AG04450 (cell line): ENCODE data around the gene DLG5. TPM values are rescaled to one million over a fixed set of nuclear protein-coding genes. Genes with fewer than 3 reads are reported as not detected.

Experiments
- CTCF ChIA-PET: fragments of 300-600, 350-600 bp; formaldehyde crosslinking; extraction: SDS; loops from one replicate; lab custom pipeline; 2022; ENCODE audit warnings: antibody characterized with exemption, inconsistent platforms; lab: Charles Lee
- POLR2A ChIA-PET: fragments of 350-600 bp; formaldehyde crosslinking; extraction: SDS; loops from one replicate; lab custom pipeline; 2021; ENCODE audit warnings: antibody characterized with exemption, inconsistent platforms; lab: Yijun Ruan, JAX
- DNase-seq: peaks from one replicate; pipeline ENCODE4 v3.0.0-alpha.2; 2011; ENCODE audit warnings: low read depth, low spot score
- H3K27ac ChIP-seq: one replicate; pipeline ENCODE4 v1.5.1; 2012; ENCODE audit warnings: low read depth, low read length, control low read depth
- H3K27me3 ChIP-seq: one replicate; pipeline ENCODE4 v1.6.0; 2012; ENCODE audit warnings: low read length; ENCODE audit not compliant: control insufficient read depth, insufficient read depth
- H3K4me3 ChIP-seq: 2 replicates; pipeline ENCODE4 v1.5.1; 2011; ENCODE audit warnings: mild to moderate bottlenecking, low read depth, low read length, control low read depth
- H3K9me3 ChIP-seq: 2 replicates; pipeline ENCODE4 v1.5.1; 2012; ENCODE audit warnings: low read length; ENCODE audit not compliant: control insufficient read depth, insufficient read depth
- CTCF ChIP-seq: IDR thresholded peaks from 2 replicates; pipeline ENCODE4 v1.5.1; 2011; ENCODE audit warnings: low read depth, low read length, control low read depth, inconsistent platforms
- polyA plus RNA-seq: library from polyadenylated mRNA; depleted of rRNA; stranded (reverse); fragments of >200 nt; gene quantifications from 2 replicates; pipeline ENCODE4 v1.2.3, GENCODE V29; 2011

DLG5 gene
- polyA plus RNA-seq, 1 experiment = 16.3 TPM

GRCh38 chr10:77960829-77961329 lies 34.3 kb upstream of the DLG5 start:
- Histone ChIP-seq H3K27ac (no peak overlapping the region), H3K27me3 (peaks cover 2% of the 10 kb centered on the region), H3K4me3 (no peak overlapping the region), H3K9me3 (peaks cover 11% of the 10 kb centered on the region)
- no peak for DNase-seq
- CTCF ChIA-PET = no interaction called here
- POLR2A ChIA-PET = no interaction called here
- TF ChIP-seq CTCF = no peak

- peaks cover 2% of the 10 kb centered on the region for H3K27me3 ChIP-seq
- DNase-seq = no peak
- POLR2A ChIA-PET = no interaction called here
- TF ChIP-seq CTCF = no peak
- H3K4me3 ChIP-seq = no peak overlapping the region
- no peak overlapping the region for H3K27ac ChIP-seq
- CTCF ChIA-PET = no interaction called here
- H3K9me3 ChIP-seq = peaks cover 11% of the 10 kb centered on the region
These were observed 33.4 kb upstream of the DLG5 start for GRCh38 chr10:77959887-77960455.

GRCh38 chr10:77959384-77959783 lies 32.8 kb upstream of the DLG5 start:
- no peak for TF ChIP-seq CTCF
- Histone ChIP-seq H3K9me3 (peaks cover 11% of the 10 kb centered on the region), H3K27ac (no peak overlapping the region), H3K27me3 (peaks cover 2% of the 10 kb centered on the region), H3K4me3 (no peak overlapping the region)
- ChIA-PET CTCF (no interaction called here), POLR2A (no interaction called here)
- no peak for DNase-seq

GRCh38 chr10:77955136-77955535 lies 28.6 kb upstream of the DLG5 start:
- H3K27ac ChIP-seq = no peak overlapping the region
- H3K4me3 ChIP-seq = no peak overlapping the region
- TF ChIP-seq CTCF = no peak
- H3K9me3 ChIP-seq = peaks cover 27% of the 10 kb centered on the region
- CTCF ChIA-PET = no interaction called here
- DNase-seq = no peak
- peaks cover 7% of the 10 kb centered on the region for H3K27me3 ChIP-seq
- POLR2A ChIA-PET = no interaction called here

GRCh38 chr10:77949167-77949566 lies 22.6 kb upstream of the DLG5 start:
- no peak for DNase-seq
- ChIA-PET CTCF (interaction anchor here (1.0 kb wide), 1 partner anchor 102 kb away, joined by 4 read pairs; no protein-coding TSS in a partner anchor), POLR2A (interaction anchor here (0.6 kb wide), 1 partner anchor 60 kb away, joined by 12 read pairs; no protein-coding TSS in a partner anchor)
- H3K4me3 ChIP-seq = no peak overlapping the region
- TF ChIP-seq CTCF = no peak
- peaks cover 29% of the 10 kb centered on the region for H3K9me3 ChIP-seq
- peak overlapping the region; percentile 65 for H3K27ac ChIP-seq
- H3K27me3 ChIP-seq = peaks cover 4% of the 10 kb centered on the region
